ENCODE results near the gene MEF2C.

Gene MEF2C

DNA sequence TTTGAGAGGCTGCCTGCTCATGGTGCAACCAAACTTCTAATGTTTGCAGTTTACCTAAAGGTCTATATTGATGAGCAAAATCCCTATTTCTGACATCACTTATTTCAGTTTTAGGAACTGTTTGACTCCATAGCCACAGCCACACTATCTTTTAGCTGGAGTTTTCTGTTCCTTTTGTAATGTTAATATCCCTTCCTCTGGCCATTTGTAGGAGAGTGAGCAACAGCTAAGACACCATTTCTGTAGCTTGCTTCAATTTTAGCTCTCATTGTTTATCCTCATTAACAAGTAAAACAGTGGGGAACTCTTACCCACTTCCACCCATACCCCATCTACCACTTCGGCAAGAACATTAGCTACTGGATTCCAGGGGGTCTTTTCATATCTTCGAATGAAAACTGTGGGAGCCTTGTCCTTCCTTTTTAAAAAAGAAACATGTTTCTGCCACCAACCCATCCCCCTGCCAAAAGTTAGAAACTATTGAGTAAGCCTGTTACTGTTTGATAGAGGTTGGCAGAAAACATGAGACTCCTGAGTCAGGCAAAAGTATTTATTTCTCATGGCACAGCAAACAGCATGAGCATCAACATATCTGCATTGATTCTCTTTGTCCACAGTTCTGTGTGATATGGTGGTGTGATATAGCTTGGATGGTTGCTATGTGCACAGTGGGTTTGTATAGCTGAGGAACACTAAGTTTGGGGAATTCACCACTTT is 174.1 kb downstream of the MEF2C start:
- no peak for DNase-seq

DNA sequence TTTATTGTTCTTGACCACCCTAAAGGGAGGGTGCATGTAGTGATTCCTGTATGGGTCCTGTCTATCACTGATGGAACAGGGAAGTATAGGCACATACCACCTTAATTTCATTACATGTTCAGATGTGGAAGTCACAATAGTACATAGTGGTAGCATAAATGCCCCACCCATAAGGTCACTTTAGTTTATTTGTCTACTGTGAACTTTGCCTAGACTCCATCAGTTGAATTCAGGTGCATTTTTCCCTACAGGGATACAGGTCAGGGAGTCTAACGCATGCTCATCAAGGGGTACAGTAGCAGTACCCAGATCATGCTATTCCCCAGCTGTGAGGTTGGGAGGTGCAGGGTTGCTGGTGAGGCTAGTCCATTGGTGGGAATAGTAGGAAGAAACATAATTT is 175.0 kb downstream of the MEF2C start:
- no peak for DNase-seq

GRCh38 chr5:88707216-88707965 is 175.6 kb downstream of the MEF2C start:
- DNase-seq, result no peak

- no peak for DNase-seq
Observed at GRCh38 chr5:88702332-88702731, 180.7 kb downstream of the MEF2C start.

GRCh38 chr5:88700121-88700520 is 182.9 kb downstream of the MEF2C start:
- DNase-seq, result no peak

DNA sequence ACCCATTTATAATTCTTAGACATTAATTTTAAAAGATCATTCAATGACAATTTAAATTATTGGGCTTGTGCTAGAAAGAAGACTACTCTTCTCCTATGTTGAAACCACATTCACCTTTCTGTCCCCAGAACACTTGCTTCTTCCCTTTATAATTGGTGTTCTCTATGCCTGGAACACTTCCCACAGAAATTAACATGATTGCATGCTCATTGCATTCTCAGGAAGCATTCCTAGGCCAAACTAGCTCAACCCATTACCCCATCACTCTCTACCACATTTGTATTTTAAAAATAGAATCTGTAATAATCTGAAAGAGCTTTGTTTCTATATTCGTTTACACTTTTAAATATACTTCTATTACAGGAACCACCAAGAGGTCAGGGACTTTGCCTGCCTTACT is 184.7 kb downstream of the MEF2C start:
- no peak for DNase-seq

DNA sequence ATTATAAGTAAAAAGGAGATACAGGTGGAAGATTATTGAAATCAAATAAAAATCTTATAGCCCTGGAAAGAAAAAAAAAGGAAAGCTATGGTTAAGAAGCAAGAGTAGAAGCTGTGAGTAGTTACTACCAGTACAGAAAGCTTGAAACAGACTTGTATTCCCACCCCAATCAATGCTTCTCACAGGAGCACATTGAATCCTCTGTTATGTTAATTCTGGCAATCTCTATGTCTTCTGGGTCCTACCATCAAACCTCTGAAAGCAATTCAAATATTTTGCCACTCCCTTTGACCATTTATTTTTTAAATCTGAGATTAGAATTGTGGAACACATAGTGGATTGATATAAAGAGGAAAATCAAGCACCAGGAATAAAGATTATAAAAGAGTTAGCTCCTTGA is 186.5 kb downstream of the MEF2C start:
- DNase-seq, result no peak

DNA sequence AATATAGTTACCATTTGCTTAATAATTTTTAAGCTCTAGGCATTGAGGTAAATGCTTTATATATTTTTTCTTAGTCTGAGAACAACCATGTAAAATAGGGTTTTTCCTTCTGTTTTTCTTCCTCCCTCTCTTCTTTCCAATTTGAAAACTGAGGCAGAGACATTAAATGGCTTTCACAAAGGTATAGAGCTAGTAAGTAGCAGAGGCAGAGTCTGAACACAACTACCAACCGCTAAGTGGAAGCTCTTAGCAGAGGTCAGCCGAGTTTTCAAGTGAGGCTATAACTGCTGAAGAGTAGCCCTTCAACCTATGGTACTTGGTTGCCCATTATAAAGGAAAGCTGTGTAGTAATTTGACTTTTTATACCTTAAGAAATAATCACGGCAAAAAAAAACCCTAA is 187.1 kb downstream of the MEF2C start:
- DNase-seq, result no peak

DNA sequence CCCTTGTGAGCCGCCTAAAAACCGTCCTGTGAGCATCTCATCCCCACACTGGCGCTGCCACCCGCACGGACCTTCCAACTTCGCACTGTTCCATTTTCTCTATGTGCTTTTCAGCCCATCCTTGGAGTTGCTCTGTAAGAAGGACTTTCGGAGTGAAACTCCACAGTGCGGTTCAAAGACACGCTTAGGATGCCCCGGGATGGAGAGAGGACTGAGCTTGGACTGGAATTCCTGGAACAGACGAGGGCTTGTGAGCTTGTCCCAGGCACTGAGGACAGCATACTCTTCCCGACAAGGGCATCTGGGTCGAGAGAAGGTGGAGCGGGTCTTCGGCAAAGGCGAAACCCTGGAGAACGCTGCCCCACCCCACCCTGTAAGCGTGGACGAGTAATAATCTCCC is 187.8 kb downstream of the MEF2C start:
- no peak for DNase-seq

DNA sequence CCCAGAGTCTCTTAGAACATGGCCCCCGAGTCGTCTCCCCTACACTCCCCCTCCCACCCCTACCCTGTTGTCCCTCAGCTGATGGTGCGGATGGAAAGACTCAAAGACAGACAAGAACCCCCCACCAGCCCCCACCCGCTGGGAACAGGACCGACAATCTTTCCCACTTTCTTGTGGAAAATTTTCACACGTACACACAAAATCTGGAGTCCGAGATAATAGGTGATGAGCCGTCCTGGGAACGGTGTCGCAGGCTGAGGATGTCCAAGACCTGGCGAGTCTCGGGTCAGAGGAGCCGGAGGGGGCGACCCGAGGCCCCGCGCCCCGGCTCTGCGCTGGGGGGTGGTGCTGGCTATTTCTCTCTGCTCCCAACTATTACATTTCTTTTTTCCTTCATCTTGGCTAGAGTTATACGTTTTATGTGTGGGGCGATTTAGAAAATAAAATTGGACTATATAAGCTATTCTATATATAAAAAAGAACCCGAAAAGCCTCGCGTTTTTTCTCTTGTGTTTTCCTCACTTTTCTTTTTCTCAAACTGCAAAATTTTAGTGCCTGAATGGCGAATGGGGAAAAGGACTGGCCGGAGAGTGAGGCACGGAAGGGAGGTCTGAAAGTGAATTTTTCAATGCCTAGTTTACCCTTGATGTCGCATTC is 188.8 kb downstream of the MEF2C start:
- no peak for DNase-seq

DNA sequence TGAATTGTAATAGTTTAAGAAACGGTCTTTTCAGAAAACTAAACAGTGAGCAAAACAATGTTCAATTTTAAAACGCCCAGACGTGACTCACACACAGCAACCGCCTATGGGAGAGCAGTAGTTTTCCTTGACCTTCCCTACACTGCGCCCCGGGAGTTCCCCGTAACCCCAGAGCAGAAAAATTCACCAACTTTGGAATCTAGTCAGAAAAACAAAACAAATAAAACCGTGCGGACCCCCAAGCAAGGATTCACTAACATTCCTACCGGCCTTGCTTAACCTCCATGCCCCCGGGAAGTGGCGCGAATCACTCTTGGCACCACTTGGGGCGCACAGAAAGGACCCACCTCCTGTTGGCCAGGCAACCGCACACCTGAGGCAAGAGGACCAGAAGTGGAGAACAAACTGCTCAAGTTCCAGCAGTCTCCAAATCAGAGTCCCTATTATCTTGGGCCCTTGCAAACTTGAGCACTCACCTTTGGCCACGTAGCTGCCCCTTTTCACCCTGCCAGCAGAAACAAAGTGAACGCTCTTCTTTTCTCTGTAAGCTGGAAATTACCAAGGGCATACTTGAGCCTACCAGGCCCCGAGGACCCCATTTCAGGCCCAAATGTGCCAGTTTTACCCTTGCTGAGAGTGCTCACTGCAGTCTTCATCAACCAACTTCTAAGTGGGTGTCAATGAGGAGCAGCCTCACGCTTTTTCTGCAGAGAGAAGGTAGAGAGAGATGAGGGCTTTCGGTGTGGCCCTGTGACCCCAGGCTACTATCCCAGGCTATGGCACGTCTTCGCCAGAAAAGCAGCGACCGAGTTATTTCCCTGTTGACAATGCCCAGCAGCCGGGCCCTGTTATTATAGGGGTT is 189.7 kb downstream of the MEF2C start:
- no peak for DNase-seq

DNA sequence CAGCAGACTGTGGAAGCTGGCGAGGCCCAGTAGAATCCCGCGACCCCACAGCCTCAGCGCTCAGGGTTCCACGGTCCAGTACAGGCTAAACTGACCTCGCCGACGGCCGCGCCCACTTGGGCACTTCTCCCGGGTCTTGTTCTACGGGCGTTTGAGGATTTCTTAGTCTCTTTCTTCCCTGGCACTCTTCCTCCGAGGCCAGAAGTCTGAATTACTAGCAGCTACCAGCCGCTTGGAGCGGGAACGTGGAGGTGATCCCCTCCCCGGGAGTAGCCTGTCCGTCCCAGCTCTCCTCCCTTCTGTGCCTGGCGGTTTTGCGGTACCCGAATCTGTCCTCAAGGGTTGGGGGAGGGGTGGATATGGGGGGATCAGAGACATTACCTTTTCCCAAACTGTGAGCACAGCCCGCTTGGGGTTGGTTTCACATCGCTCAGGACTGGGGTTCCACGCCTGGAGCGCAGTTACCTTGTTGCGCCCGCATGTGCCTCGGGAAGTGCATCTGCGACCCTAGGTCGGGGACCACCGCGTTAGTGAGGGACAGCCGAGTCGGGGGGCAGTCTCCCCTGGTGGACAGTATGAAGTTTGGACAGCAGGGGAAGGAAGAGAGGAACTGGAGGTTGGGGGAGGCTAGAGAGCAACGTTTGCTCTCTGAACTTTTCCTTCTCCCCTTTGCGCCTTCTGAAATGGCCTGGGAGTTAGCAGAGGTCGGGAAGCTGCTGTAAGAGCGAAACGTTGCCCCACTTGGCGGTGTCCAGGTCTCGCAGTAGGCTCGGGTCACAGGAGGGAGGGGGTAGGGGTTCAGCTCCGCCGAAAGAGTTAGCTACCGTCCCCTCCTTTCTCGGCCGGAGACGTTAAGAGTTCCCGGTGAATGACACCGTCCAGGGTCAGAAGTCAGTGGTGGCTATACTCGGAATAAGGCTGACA is 190.8 kb downstream of the MEF2C start:
- no peak for DNase-seq

DNA sequence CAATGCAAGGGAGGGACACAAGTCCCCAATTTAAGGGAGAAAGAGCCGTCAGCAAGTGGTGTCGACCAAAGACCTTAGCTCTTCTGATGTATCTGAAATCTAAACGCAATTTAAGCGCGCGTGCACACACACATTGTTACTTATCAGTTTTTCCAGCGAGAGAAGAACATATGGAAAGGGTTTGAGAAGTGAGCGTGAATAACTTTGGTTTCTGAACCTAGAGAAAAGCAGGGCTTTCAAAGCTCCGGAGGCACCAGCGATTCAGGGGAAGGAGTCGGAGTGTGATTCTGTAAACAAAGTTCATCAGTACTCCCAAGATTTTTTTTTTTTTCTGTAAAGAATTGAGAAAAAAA is 191.8 kb downstream of the MEF2C start:
- DNase-seq, result no peak

DNA sequence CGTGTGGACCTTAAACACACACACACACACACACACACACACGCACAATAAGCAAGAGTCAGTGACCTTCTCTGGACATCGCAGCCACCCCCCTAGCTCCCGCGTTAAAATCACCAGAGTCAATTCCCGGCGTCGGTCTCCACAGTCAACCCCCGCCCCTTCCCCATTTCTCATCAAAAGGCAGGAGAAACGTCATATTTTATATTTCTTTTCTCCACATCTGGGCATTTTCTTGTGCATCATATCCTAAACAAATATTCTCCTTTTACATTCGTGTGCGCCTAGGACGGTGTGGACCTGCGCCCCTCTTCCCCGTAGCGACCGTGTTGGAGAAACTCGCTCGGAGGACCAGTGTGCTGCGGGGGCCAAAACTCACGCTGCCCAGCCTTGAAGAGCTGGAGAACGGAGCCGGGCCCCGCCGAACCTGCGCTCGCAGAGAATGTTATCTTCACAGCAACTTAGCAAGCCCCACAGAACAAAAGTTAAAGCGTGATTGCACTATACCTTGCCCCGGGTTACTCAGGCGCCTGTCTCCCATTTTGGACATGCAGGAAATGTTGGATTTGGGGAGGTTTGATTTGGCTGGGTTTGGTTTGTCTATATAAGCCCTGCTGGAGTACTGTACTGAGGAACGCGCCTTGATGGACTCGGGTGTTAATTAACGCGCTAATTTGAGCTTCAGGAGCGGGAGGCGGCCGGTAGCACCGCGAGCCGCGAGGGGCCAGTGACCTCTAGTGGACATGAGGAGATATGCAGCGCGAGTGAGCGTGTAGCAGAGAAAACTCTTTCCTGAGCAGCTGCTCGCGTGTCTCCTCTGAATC is 192.4 kb downstream of the MEF2C start:
- DNase-seq, result peak; percentile 45 to 51

DNA sequence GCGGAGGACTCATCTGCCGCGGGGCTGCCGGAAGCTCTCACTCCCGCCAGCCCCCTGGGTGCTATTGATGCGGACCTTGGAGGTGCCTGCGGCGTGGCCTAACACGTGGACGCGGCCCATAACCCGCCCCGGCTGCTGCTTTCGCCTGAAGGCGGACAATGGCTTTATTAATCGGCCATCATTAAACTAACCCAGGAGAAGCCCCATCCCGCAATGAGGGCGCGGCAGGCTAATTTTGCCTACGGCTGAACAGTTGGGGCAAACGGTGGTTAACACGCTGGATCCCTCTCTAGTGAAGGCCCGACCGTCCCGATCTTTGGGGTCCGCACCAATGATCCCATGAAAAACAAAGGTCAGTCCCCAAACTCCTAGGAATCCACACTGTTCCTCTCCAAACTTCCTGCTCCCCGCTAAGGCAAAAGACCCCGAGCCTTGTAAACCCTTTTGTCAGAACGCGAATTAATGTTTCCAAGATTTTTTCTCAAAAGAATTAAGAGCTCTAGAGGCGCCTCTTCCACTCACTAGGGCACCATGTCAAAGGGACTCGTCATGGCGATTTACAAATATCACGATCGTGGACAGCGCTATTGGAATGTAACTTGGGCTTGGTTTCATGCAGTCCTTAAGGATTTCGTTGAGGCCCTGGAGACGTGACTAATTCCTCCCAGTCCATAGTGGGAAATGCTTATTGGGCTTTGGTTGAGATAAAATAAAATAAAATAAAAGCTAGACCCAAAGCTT is 193.1 kb downstream of the MEF2C start:
- no peak for DNase-seq

DNA sequence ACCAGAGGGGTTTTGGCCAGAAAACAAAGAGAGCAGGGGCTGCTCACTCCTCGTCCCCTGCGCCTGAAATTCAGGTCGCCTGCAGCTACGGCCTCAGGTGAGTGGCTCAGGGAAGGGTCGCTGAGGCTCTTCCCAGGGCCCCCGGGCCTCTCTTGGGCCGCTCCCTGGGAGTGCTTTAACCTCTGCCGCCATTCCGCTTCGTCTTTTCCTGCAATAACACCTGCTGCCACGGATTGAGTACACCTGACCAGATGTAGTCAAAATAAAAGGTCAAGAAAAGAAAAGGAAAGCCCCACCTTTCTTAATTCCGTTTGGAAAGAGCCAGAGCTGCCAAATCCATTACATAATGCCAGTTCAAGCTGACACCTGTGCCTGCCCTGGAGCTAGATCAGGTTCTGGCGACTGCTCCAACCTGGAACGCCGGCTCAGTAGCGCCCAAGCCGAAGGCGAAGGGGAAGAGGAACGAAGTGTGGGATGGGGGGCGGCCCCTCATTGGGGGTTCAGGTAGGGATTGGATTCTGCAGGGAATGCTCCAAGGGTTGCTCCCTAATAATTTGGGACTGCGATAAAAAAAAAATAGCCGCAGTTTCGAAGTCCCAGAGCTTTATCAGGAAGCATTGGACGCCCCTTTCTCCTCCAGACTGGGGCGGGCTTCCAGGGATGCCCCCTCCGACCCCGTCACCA is 193.9 kb downstream of the MEF2C start:
- no peak for DNase-seq

GRCh38 chr5:88688156-88688983 is 194.6 kb downstream of the MEF2C start:
- no peak for DNase-seq

- no peak for DNase-seq
Observed at GRCh38 chr5:88687373-88687911, 195.5 kb downstream of the MEF2C start.

- DNase-seq, result no peak
Observed at GRCh38 chr5:88686726-88687125, 196.3 kb downstream of the MEF2C start.

Data from AML-193 (cell line).